WERI-Rb-1 (cell line): ENCODE data around the gene GALNT18.
A peak's percentile ranks its signal among the peaks of the same experiment; 100 is the strongest.

Source experiments
- DNase-seq: peaks from one replicate; pipeline ENCODE4 v3.0.0-alpha.2; 2020
- H3K27ac ChIP-seq: fragments of 250-450 bp; sonication (Bioruptor Pico); 2 replicates; pipeline ENCODE4 v1.5.1; 2020; ENCODE audit warnings: mild to moderate bottlenecking, moderate library complexity
- H3K27me3 ChIP-seq: fragments of 250-450 bp; sonication (Bioruptor Pico); 2 replicates; pipeline ENCODE4 v1.5.1; 2021; ENCODE audit warnings: mild to moderate bottlenecking, low read depth, moderate library complexity; ENCODE audit not compliant: insufficient read depth, severe bottlenecking
- H3K36me3 ChIP-seq: fragments of 250-450 bp; sonication (Bioruptor Pico); 2 replicates; pipeline ENCODE4 v1.5.1; 2020; ENCODE audit warnings: mild to moderate bottlenecking, moderate library complexity
- H3K4me3 ChIP-seq: 2 replicates; pipeline ENCODE4 v1.5.1; 2011; ENCODE audit warnings: low read depth, mild to moderate bottlenecking, control low read depth, low read length
- H3K9me3 ChIP-seq: fragments of 250-450 bp; sonication (Bioruptor Pico); 2 replicates; pipeline ENCODE4 v1.5.1; 2021; ENCODE audit warnings: mild to moderate bottlenecking, moderate library complexity; ENCODE audit not compliant: severe bottlenecking
- CTCF ChIP-seq: IDR thresholded peaks from 2 replicates; pipeline ENCODE4 v1.5.1; 2011; ENCODE audit warnings: low read depth, mild to moderate bottlenecking, control low read depth, inconsistent platforms, low read length

Gene GALNT18

GRCh38 chr11:11414996-11415395 lies 206.8 kb downstream of the GALNT18 start:
- Histone ChIP-seq H3K27ac (no peak overlapping the region), H3K4me3 (no peak overlapping the region), H3K27me3 (no peaks in the 10 kb centered on the region), H3K36me3 (no peaks in the 10 kb centered on the region), H3K9me3 (no peaks in the 10 kb centered on the region)
- TF ChIP-seq CTCF: no peak
- no peak for DNase-seq

GRCh38 chr11:11413776-11414175 lies 208.0 kb downstream of the GALNT18 start:
- TF ChIP-seq CTCF: no peak
- Histone ChIP-seq H3K36me3 (no peaks in the 10 kb centered on the region), H3K27ac (no peak overlapping the region), H3K9me3 (no peaks in the 10 kb centered on the region), H3K27me3 (no peaks in the 10 kb centered on the region), H3K4me3 (no peak overlapping the region)
- DNase-seq: no peak

GRCh38 chr11:11411401-11411985 lies 210.3 kb downstream of the GALNT18 start:
- DNase-seq: no peak
- H3K27me3 ChIP-seq: no peaks in the 10 kb centered on the region
- no peaks in the 10 kb centered on the region for H3K36me3 ChIP-seq
- H3K9me3 ChIP-seq: no peaks in the 10 kb centered on the region
- H3K4me3 ChIP-seq: no peak overlapping the region
- no peak overlapping the region for H3K27ac ChIP-seq
- no peak for TF ChIP-seq CTCF

GRCh38 chr11:11409901-11410300 lies 211.9 kb downstream of the GALNT18 start:
- Histone ChIP-seq H3K9me3 (no peaks in the 10 kb centered on the region), H3K27me3 (no peaks in the 10 kb centered on the region), H3K36me3 (no peaks in the 10 kb centered on the region), H3K27ac (no peak overlapping the region; the same call in 1 of the 2 replicates), H3K4me3 (no peak overlapping the region)
- peak; percentile 42 for DNase-seq
- TF ChIP-seq CTCF: no peak

GRCh38 chr11:11409224-11409623 lies 212.6 kb downstream of the GALNT18 start:
- no peak for DNase-seq
- Histone ChIP-seq H3K4me3 (no peak overlapping the region), H3K27me3 (no peaks in the 10 kb centered on the region), H3K36me3 (no peaks in the 10 kb centered on the region), H3K9me3 (no peaks in the 10 kb centered on the region), H3K27ac (no peak overlapping the region)
- TF ChIP-seq CTCF: no peak
